Measurements from ENCODE around the gene S100Z. TPM values are rescaled to one million over a fixed set of nuclear protein-coding genes. Genes with fewer than 3 reads are reported as not detected.
"Not testable (repeated sequence)": the region's sequence is repeated elsewhere in the genome, so short reads cannot be mapped to it uniquely, and the experiment has no call there.

S100Z gene
- total and polyA plus RNA-seq, 7 donors, result 0.25 to 0.69 (median 0.60) TPM; not detected in 4

GRCh38 chr5:76854644-76855043 is 4.8 kb downstream of the S100Z start:
- Histone ChIP-seq H3K4me3 (no peak overlapping the region), H3K27me3 (no peaks in the 10 kb centered on the region), H3K4me1 (no peaks in the 10 kb centered on the region), H3K27ac (no peak overlapping the region), H3K36me3 (no peaks in the 10 kb centered on the region), H3K9me3 (no peaks in the 10 kb centered on the region)
- TF ChIP-seq POLR2A (IDR thresholded peaks at IDR 0.05) (no peak), POLR2AphosphoS5 (IDR thresholded peaks at IDR 0.05) (no peak), EP300 (IDR thresholded peaks at IDR 0.05) (no peak)
- TF ChIP-seq, protein P1, sequence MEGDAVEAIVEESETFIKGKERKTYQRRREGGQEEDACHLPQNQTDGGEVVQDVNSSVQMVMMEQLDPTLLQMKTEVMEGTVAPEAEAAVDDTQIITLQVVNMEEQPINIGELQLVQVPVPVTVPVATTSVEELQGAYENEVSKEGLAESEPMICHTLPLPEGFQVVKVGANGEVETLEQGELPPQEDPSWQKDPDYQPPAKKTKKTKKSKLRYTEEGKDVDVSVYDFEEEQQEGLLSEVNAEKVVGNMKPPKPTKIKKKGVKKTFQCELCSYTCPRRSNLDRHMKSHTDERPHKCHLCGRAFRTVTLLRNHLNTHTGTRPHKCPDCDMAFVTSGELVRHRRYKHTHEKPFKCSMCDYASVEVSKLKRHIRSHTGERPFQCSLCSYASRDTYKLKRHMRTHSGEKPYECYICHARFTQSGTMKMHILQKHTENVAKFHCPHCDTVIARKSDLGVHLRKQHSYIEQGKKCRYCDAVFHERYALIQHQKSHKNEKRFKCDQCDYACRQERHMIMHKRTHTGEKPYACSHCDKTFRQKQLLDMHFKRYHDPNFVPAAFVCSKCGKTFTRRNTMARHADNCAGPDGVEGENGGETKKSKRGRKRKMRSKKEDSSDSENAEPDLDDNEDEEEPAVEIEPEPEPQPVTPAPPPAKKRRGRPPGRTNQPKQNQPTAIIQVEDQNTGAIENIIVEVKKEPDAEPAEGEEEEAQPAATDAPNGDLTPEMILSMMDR (IDR thresholded peaks at IDR 0.05), result no peak
- intact Hi-C loops (cut with DNase I), result no loop called here
- DNase-seq, result no peak

GRCh38 chr5:76855501-76855900 is 5.7 kb downstream of the S100Z start:
- DNase-seq; intact Hi-C loops (cut with DNase I); H3K27ac ChIP-seq: not testable (repeated sequence)

GRCh38 chr5:76855961-76856360 is 6.1 kb downstream of the S100Z start:
- H3K4me1 ChIP-seq, result no peaks in the 10 kb centered on the region
- H3K36me3 ChIP-seq, result no peaks in the 10 kb centered on the region
- WGBS, 2 donors, result 48 to 86% methylated on average over 3 of the region's 3 CpGs
- DNase-seq, result no peak
- no peaks in the 10 kb centered on the region for H3K27me3 ChIP-seq
- intact Hi-C loops (cut with DNase I), result no loop called here
- H3K4me3 ChIP-seq, result no peak overlapping the region
- no peaks in the 10 kb centered on the region for H3K9me3 ChIP-seq
- no peak overlapping the region for H3K27ac ChIP-seq
- TF ChIP-seq EP300 (IDR thresholded peaks at IDR 0.05) (no peak), POLR2A (IDR thresholded peaks at IDR 0.05) (no peak), POLR2AphosphoS5 (IDR thresholded peaks at IDR 0.05) (no peak)
- TF ChIP-seq, protein P1 (IDR thresholded peaks at IDR 0.05), result no peak

More at GRCh38 chr5:76855501-76855900, 5.7 kb downstream of the S100Z start:
- H3K4me1 ChIP-seq, H3K4me3 ChIP-seq, H3K9me3 ChIP-seq, H3K27me3 ChIP-seq, H3K36me3 ChIP-seq: not testable (repeated sequence)

DNA sequence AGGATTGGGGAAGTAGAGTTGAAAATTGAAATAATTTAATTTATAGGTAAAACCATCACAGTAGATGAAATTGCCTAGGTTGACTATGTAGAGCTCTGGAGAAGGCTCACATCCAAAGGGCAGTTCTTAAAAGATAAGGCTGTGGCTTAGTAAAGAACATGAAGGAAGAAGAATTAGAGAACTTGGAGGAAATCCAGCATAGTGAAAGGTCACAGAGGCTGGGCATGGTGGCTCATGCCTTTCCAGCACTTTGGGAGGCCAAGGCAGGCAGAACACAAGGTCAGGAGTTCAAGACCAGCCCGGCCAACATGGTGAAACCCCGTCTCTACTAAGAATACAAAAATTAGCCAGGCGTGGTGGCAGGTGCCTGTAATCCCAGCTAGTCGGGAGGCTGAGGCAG is 7.0 kb downstream of the S100Z start:
- DNase-seq; H3K27me3 ChIP-seq; H3K27ac ChIP-seq; H3K4me1 ChIP-seq; H3K9me3 ChIP-seq; intact Hi-C loops (cut with DNase I); H3K4me3 ChIP-seq; H3K36me3 ChIP-seq: not testable (repeated sequence)
- 87 to 93% methylated on average over 4 of the region's 4 CpGs for WGBS, 2 donors

DNA sequence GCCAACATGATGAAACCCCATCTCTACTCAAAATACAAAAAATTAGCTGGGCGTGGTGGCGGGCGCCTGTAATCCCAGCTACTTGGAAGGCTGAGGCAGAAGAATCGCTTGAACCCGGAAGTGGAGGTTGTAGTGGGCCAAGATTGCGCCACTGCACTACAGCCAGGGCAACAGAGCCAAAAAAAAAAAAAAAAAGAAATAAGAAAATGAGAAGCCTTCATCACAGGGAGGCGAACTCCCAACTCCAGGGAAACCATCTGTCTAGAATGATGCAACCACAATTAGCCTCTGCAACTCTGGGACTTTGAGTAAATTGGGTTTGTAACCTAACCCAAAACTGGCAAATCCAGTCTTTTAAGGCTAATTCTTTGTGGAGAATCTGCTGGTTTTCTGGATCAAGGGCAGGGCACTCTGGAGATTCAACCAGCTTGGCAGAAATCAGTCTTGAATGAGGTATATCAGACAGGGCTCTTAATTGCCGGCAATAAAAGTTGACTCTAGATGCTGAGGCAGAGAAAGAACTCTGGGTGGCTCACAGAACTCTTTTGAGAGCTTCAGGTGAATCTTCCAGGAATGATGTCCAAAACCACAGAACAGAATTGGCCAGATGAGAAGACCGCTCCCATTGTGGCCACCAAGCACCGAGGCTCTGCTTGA is 9.9 kb downstream of the S100Z start:
- intact Hi-C loops (cut with DNase I), result no loop called here
- TF ChIP-seq POLR2A (IDR thresholded peaks at IDR 0.05) (no peak), POLR2AphosphoS5 (IDR thresholded peaks at IDR 0.05) (no peak), EP300 (IDR thresholded peaks at IDR 0.05) (no peak)
- TF ChIP-seq, protein P1 (IDR thresholded peaks at IDR 0.05), result no peak
- Histone ChIP-seq H3K36me3 (no peaks in the 10 kb centered on the region), H3K9me3 (no peaks in the 10 kb centered on the region), H3K4me3 (no peak overlapping the region), H3K27me3 (no peaks in the 10 kb centered on the region), H3K27ac (no peak overlapping the region), H3K4me1 (no peaks in the 10 kb centered on the region)
- WGBS, 2 donors, result 57 to 82% methylated on average over 10 of the region's 10 CpGs
- DNase-seq, result no peak

GRCh38 chr5:76861612-76862011 is 11.8 kb downstream of the S100Z start:
- DNase-seq, result no peak
- no peaks in the 10 kb centered on the region for H3K9me3 ChIP-seq
- 85 to 88% methylated on average over 5 of the region's 5 CpGs for WGBS, 2 donors
- H3K4me3 ChIP-seq, result no peak overlapping the region
- no peaks in the 10 kb centered on the region for H3K27me3 ChIP-seq
- H3K4me1 ChIP-seq, result no peaks in the 10 kb centered on the region
- intact Hi-C loops (cut with DNase I), result no loop called here
- H3K27ac ChIP-seq, result no peak overlapping the region
- no peaks in the 10 kb centered on the region for H3K36me3 ChIP-seq
- TF ChIP-seq POLR2AphosphoS5 (IDR thresholded peaks at IDR 0.05) (no peak), EP300 (IDR thresholded peaks at IDR 0.05) (no peak), POLR2A (IDR thresholded peaks at IDR 0.05) (no peak)
- TF ChIP-seq, protein P1 (IDR thresholded peaks at IDR 0.05), result no peak
